ENCODE results near the gene EMP2.

DNA sequence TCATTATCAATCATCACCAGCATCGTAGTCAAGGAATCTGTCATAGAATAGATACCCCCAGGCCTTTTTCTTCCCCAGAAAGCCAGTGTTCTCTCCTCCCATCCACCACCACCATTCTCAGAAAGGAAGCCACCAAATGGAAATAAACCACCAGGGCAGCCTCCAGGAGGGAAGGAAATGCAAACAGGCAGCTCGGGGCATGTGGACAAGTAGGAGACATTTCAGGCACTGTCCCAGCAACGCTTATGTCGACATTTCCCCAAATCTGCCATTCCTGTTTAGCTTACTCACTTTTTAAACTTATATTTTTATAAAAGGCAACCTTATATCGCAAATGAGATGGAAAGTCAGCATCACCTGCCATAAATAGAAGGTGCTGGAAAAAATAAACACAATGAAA, 15.8 kb downstream of the EMP2 start:
- TF ChIP-seq, protein P1, sequence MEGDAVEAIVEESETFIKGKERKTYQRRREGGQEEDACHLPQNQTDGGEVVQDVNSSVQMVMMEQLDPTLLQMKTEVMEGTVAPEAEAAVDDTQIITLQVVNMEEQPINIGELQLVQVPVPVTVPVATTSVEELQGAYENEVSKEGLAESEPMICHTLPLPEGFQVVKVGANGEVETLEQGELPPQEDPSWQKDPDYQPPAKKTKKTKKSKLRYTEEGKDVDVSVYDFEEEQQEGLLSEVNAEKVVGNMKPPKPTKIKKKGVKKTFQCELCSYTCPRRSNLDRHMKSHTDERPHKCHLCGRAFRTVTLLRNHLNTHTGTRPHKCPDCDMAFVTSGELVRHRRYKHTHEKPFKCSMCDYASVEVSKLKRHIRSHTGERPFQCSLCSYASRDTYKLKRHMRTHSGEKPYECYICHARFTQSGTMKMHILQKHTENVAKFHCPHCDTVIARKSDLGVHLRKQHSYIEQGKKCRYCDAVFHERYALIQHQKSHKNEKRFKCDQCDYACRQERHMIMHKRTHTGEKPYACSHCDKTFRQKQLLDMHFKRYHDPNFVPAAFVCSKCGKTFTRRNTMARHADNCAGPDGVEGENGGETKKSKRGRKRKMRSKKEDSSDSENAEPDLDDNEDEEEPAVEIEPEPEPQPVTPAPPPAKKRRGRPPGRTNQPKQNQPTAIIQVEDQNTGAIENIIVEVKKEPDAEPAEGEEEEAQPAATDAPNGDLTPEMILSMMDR (conservative IDR thresholded peaks at IDR 0.05 in 1 of 2, IDR thresholded peaks at IDR 0.05 in 1 of 2; ENCODE audit: extremely low read depth in 1 of 2, insufficient read depth in 1 of 2, low read depth in 1 of 2, low read length in 2 of 2): no peak
- no peak for TF ChIP-seq EZH2 (IDR thresholded peaks at IDR 0.05; ENCODE audit: borderline replicate concordance, low read length)

Measured in mammary epithelial cell (primary cell).